Lower leg skin (tissue), 3 donors: ENCODE data around the gene MIEF2.

Source experiments
- CTCF ChIP-seq, 3 donors: fragments of 450-650 bp; IDR thresholded peaks; one replicate each; pipeline ENCODE4 v1.5.1; 2016; ENCODE audit warnings: antibody characterized with exemption in 3 of 3, mild to moderate bottlenecking in 3 of 3, moderate library complexity in 2 of 3
- POLR2A ChIP-seq, 2 donors: fragments of 450-650 bp; IDR thresholded peaks; one replicate each; pipeline ENCODE4 v1.6.1; 2016 to 2017; ENCODE audit warnings: antibody characterized with exemption in 2 of 2, mild to moderate bottlenecking in 1 of 2, moderate library complexity in 1 of 2

- no peak for TF ChIP-seq POLR2A (IDR thresholded peaks at IDR 0.05)
- TF ChIP-seq CTCF (IDR thresholded peaks at IDR 0.05) = no peak
These were observed 6.9 kb downstream of the MIEF2 start for GRCh38 chr17:18267366-18267765.
